Endothelial cell of umbilical vein (primary cell): ENCODE measurements around the gene AKAP4. TPM values are rescaled to one million over a fixed set of nuclear protein-coding genes. Genes with fewer than 3 reads are reported as not detected.

Experiments used
- BruUV-seq: library from RNA; stranded (reverse); fragments of 400-500 nt; replicated peaks from 2 replicates; lab custom pipeline; 2021; lab: Mats Ljungman, UMichigan
- CTCF ChIA-PET: fragments of 300-600, 350-600 bp; sonication (Branson Sonifier 250); formaldehyde crosslinking; loops from one replicate; lab custom pipeline; 2021; ENCODE audit warnings: antibody characterized with exemption, inconsistent platforms; lab: Charles Lee
- POLR2A ChIA-PET: fragments of 300-600, 350-600 bp; sonication (Branson Sonifier 250); formaldehyde crosslinking; loops from one replicate; lab custom pipeline; 2021; ENCODE audit warnings: antibody characterized with exemption, inconsistent platforms; lab: Charles Lee
- DNase-seq: peaks from one replicate; pipeline ENCODE4 v3.0.0-alpha.2; 2011; ENCODE audit warnings: low read depth, low spot score
- FAIRE-seq: peaks from 2 replicates; lab custom pipeline; 2011; peaks lifted over from hg19 to GRCh38; lab: Jason Lieb, UNC
- H2AFZ ChIP-seq: 2 replicates; pipeline ENCODE4 v1.6.0; 2012; ENCODE audit warnings: low read depth, low read length, control low read depth, inconsistent platforms
- H3K27ac ChIP-seq: 2 replicates; pipeline ENCODE4 v1.5.1; 2011; ENCODE audit warnings: low read depth, mild to moderate bottlenecking, control low read depth, low read length, moderate library complexity; ENCODE audit not compliant: insufficient read depth
- H3K27me3 ChIP-seq, 2 experiments: 2 replicates each; pipeline versions ENCODE4 v1.6.0 to v1.6.1; 2011; ENCODE audit warnings: low read length in 2 of 2, mixed read lengths in 1 of 2; ENCODE audit not compliant: control insufficient read depth in 2 of 2, insufficient read depth in 2 of 2
- H3K36me3 ChIP-seq, 2 experiments: 2 replicates in 1 of 2; 3 replicates in 1 of 2; pipeline ENCODE4 v1.5.1; 2011; ENCODE audit warnings: low read length in 2 of 2, mild to moderate bottlenecking in 1 of 2, moderate library complexity in 1 of 2; ENCODE audit not compliant: control insufficient read depth in 2 of 2, insufficient read depth in 2 of 2; ENCODE audit errors: extremely low read depth in 1 of 2
- H3K4me1 ChIP-seq: 3 replicates; pipeline ENCODE4 v1.5.1; 2011; ENCODE audit warnings: mild to moderate bottlenecking, low read length; ENCODE audit not compliant: control insufficient read depth, insufficient read depth; ENCODE audit errors: extremely low read depth
- H3K4me2 ChIP-seq: 2 replicates; pipeline ENCODE4 v1.6.1; 2011; ENCODE audit warnings: low read length, control low read depth, mixed read lengths; ENCODE audit not compliant: insufficient read depth
- H3K4me3 ChIP-seq, 3 experiments: fragments of 200-600 bp in 1 of 3; sonication (generic), shearing (Covaris generic) in 1 of 3; replicated peaks in 1 of 3; 2 replicates each; pipeline ENCODE4 v1.5.1; 2011 to 2016; ENCODE audit warnings: control low read depth in 3 of 3, low read length in 3 of 3, mild to moderate bottlenecking in 2 of 3, inconsistent platforms in 1 of 3, low read depth in 1 of 3, moderate library complexity in 1 of 3; ENCODE audit not compliant: insufficient read depth in 1 of 3
- H3K79me2 ChIP-seq: 2 replicates; pipeline ENCODE4 v1.6.0; 2012; ENCODE audit warnings: low read length, inconsistent platforms; ENCODE audit not compliant: control insufficient read depth, insufficient read depth
- H3K9ac ChIP-seq: replicated peaks from 2 replicates; pipeline ENCODE3; 2011; ENCODE audit warnings: low read length, control low read depth; ENCODE audit not compliant: insufficient read depth; ENCODE audit errors: extremely low read depth
- H3K9me1 ChIP-seq: replicated peaks from 3 replicates; pipeline ENCODE4 v1.6.0; 2011; ENCODE audit warnings: mild to moderate bottlenecking, low read length; ENCODE audit not compliant: control insufficient read depth, insufficient read depth; ENCODE audit errors: extremely low read depth
- H3K9me3 ChIP-seq: replicated peaks from 2 replicates; pipeline ENCODE4 v1.5.1; 2012; ENCODE audit warnings: low read length, inconsistent platforms; ENCODE audit not compliant: control insufficient read depth, insufficient read depth
- H4K20me1 ChIP-seq: replicated peaks from 2 replicates; pipeline ENCODE3; 2011; ENCODE audit warnings: mild to moderate bottlenecking, low read length; ENCODE audit not compliant: control insufficient read depth, insufficient read depth; ENCODE audit errors: extremely low read depth
- CTCF ChIP-seq, 2 donors: IDR thresholded peaks; 1 replicate in 1 of 2; 2 replicates in 1 of 2; pipeline ENCODE4 v1.5.1; 2011; ENCODE audit warnings: low read length in 2 of 2, mild to moderate bottlenecking in 2 of 2, moderate library complexity in 2 of 2, control low read depth in 1 of 2, inconsistent platforms in 1 of 2, low read depth in 1 of 2; ENCODE audit not compliant: insufficient read depth in 1 of 2; ENCODE audit errors: extremely low read depth in 1 of 2
- EZH2 ChIP-seq: IDR thresholded peaks from 2 replicates; pipeline ENCODE4 v1.6.1; 2012; ENCODE audit warnings: borderline replicate concordance, low read depth, mild to moderate bottlenecking, moderate library complexity, low read length, inconsistent platforms; ENCODE audit not compliant: severe bottlenecking
- FOS ChIP-seq: IDR thresholded peaks from 2 replicates; pipeline ENCODE4 v1.6.1; 2011; ENCODE audit warnings: mild to moderate bottlenecking, low read length, moderate library complexity, borderline replicate concordance; ENCODE audit not compliant: insufficient read depth
- GATA2 ChIP-seq: IDR thresholded peaks from 2 replicates; pipeline ENCODE4 v1.7.0; 2011; ENCODE audit warnings: low read depth, mild to moderate bottlenecking, moderate library complexity, mixed read lengths, low read length; ENCODE audit not compliant: insufficient read length, insufficient read depth
- JUN ChIP-seq: IDR thresholded peaks from 2 replicates; pipeline ENCODE4 v1.6.1; 2011; ENCODE audit warnings: borderline replicate concordance, low read depth; ENCODE audit not compliant: insufficient read length, insufficient read depth
- MAX ChIP-seq: IDR thresholded peaks from 2 replicates; pipeline ENCODE4 v1.6.1; 2011; ENCODE audit not compliant: insufficient read depth, insufficient read length
- MYC ChIP-seq: IDR thresholded peaks from one replicate; pipeline ENCODE4 v1.6.1; 2011; ENCODE audit warnings: mild to moderate bottlenecking, low read depth, low read length
- POLR2A ChIP-seq: IDR thresholded peaks from 2 replicates; pipeline ENCODE4 v1.6.1; 2012; ENCODE audit warnings: low read depth, mild to moderate bottlenecking, control low read depth, low read length
- POLR2AphosphoS5 ChIP-seq: IDR thresholded peaks from 2 replicates; pipeline ENCODE4 v1.6.1; 2012; ENCODE audit warnings: low read depth, mild to moderate bottlenecking, control low read depth, low read length, moderate library complexity; ENCODE audit not compliant: insufficient read depth
- dilution Hi-C: fragments of 300-500 bp; cut with MboI; formaldehyde crosslinking; loops from one replicate; pipeline ENCODE4 v1.15.0; 2019; ENCODE audit warnings: low sequenced_read_pairs; ENCODE audit not compliant: extremely low pct_ligation_motif_present
- intact Hi-C: fragments of 100-400 bp; cut with micrococcal nuclease; formaldehyde crosslinking; loops from one replicate; pipeline ENCODE4 v1.10.0; 2022
- polyA plus RNA-seq, 4 experiments: library from polyadenylated mRNA; depleted of rRNA in 3 of 4; stranded (reverse) in 3 of 4; unstranded in 1 of 4; fragments of >200 nt; gene quantifications; 2 replicates each; pipeline versions ENCODE4 v1.2.1 to v1.2.3, GENCODE V29; 2011 to 2012; ENCODE audit warnings: missing spikeins in 1 of 4
- total RNA-seq: library from RNA; stranded (reverse); gene quantifications from 2 replicates; pipeline ENCODE4 v1.2.3, GENCODE V29; 2021

Gene AKAP4
- total and polyA plus RNA-seq, 2 donors (not counting 3 experiments of a cell fraction or from before 2014, with no cell fraction given) = not detected

GRCh38 chrX:50161127-50161526 is 39.7 kb downstream of the AKAP4 start:
- DNase-seq = no peak
- H3K9ac ChIP-seq = no peak overlapping the region
- peak; percentile 20 for TF ChIP-seq FOS
- no peak for TF ChIP-seq MAX
- H4K20me1 ChIP-seq = no peaks in the 10 kb centered on the region
- intact Hi-C loops (no loop called here), dilution Hi-C loops (no loop called here)
- H3K27ac ChIP-seq = no peak overlapping the region
- FAIRE-seq = peak; percentile 69
- H3K9me3 ChIP-seq = no peaks in the 10 kb centered on the region
- no peak overlapping the region for H2AFZ ChIP-seq
- CTCF ChIA-PET = no interaction called here
- H3K4me1 ChIP-seq = no peaks in the 10 kb centered on the region
- H3K4me2 ChIP-seq = no peak overlapping the region
- no TSS peak for BruUV-seq
- H3K79me2 ChIP-seq = no peaks in the 10 kb centered on the region
- no peaks in the 10 kb centered on the region for H3K27me3 ChIP-seq
- no peak overlapping the region for H3K4me3 ChIP-seq
- H3K9me1 ChIP-seq = no peaks in the 10 kb centered on the region
- POLR2A ChIA-PET = no interaction called here
- H3K36me3 ChIP-seq = no peaks in the 10 kb centered on the region

GRCh38 chrX:50158593-50158992 is 42.2 kb downstream of the AKAP4 start:
- no peak overlapping the region for H3K9ac ChIP-seq
- dilution Hi-C loops (no loop called here), intact Hi-C loops (no loop called here)
- H3K9me3 ChIP-seq = no peaks in the 10 kb centered on the region
- no peak overlapping the region for H2AFZ ChIP-seq
- no peaks in the 10 kb centered on the region for H3K4me1 ChIP-seq
- H3K27me3 ChIP-seq = no peaks in the 10 kb centered on the region
- POLR2A ChIA-PET = no interaction called here
- no peaks in the 10 kb centered on the region for H3K79me2 ChIP-seq
- TF ChIP-seq CTCF (IDR thresholded peaks at IDR 0.05; ENCODE audit: extremely low read depth in 1 of 2, insufficient read depth in 1 of 2, low read depth in 1 of 2, low read length in 2 of 2) (no peak), MAX (no peak), POLR2A (no peak), GATA2 (no peak), JUN (no peak), MYC (no peak), EZH2 (no peak), POLR2AphosphoS5 (no peak), FOS (no peak)
- no peaks in the 10 kb centered on the region for H4K20me1 ChIP-seq
- no peak overlapping the region for H3K4me3 ChIP-seq
- CTCF ChIA-PET = no interaction called here
- H3K4me2 ChIP-seq = no peak overlapping the region
- no peak overlapping the region for H3K27ac ChIP-seq
- no TSS peak for BruUV-seq
- DNase-seq = no peak
- no peaks in the 10 kb centered on the region for H3K36me3 ChIP-seq
- FAIRE-seq = no peak
- no peaks in the 10 kb centered on the region for H3K9me1 ChIP-seq
